Endothelial cell of umbilical vein (primary cell): ENCODE measurements around the gene SNX9. TPM values are rescaled to one million over a fixed set of nuclear protein-coding genes. Genes with fewer than 3 reads are reported as not detected.
"Not testable (repeated sequence)": the region's sequence is repeated elsewhere in the genome, so short reads cannot be mapped to it uniquely, and the experiment has no call there.

Experiments
- BruUV-seq: library from RNA; stranded (reverse); fragments of 400-500 nt; replicated peaks from 2 replicates; lab custom pipeline; 2021; lab: Mats Ljungman, UMichigan
- CTCF ChIA-PET: fragments of 300-600, 350-600 bp; sonication (Branson Sonifier 250); formaldehyde crosslinking; loops from one replicate; lab custom pipeline; 2021; ENCODE audit warnings: antibody characterized with exemption, inconsistent platforms; lab: Charles Lee
- POLR2A ChIA-PET: fragments of 300-600, 350-600 bp; sonication (Branson Sonifier 250); formaldehyde crosslinking; loops from one replicate; lab custom pipeline; 2021; ENCODE audit warnings: antibody characterized with exemption, inconsistent platforms; lab: Charles Lee
- DNase-seq: peaks from one replicate; pipeline ENCODE4 v3.0.0-alpha.2; 2011; ENCODE audit warnings: low read depth, low spot score
- FAIRE-seq: peaks from 2 replicates; lab custom pipeline; 2011; peaks lifted over from hg19 to GRCh38; lab: Jason Lieb, UNC
- H2AFZ ChIP-seq: 2 replicates; pipeline ENCODE4 v1.6.0; 2012; ENCODE audit warnings: low read depth, low read length, control low read depth, inconsistent platforms
- H3K27ac ChIP-seq: 2 replicates; pipeline ENCODE4 v1.5.1; 2011; ENCODE audit warnings: low read depth, mild to moderate bottlenecking, control low read depth, low read length, moderate library complexity; ENCODE audit not compliant: insufficient read depth
- H3K27me3 ChIP-seq, 2 experiments: 2 replicates each; pipeline versions ENCODE4 v1.6.0 to v1.6.1; 2011; ENCODE audit warnings: low read length in 2 of 2, mixed read lengths in 1 of 2; ENCODE audit not compliant: control insufficient read depth in 2 of 2, insufficient read depth in 2 of 2
- H3K36me3 ChIP-seq, 2 experiments: 2 replicates in 1 of 2; 3 replicates in 1 of 2; pipeline ENCODE4 v1.5.1; 2011; ENCODE audit warnings: low read length in 2 of 2, mild to moderate bottlenecking in 1 of 2, moderate library complexity in 1 of 2; ENCODE audit not compliant: control insufficient read depth in 2 of 2, insufficient read depth in 2 of 2; ENCODE audit errors: extremely low read depth in 1 of 2
- H3K4me1 ChIP-seq: 3 replicates; pipeline ENCODE4 v1.5.1; 2011; ENCODE audit warnings: mild to moderate bottlenecking, low read length; ENCODE audit not compliant: control insufficient read depth, insufficient read depth; ENCODE audit errors: extremely low read depth
- H3K4me2 ChIP-seq: 2 replicates; pipeline ENCODE4 v1.6.1; 2011; ENCODE audit warnings: low read length, control low read depth, mixed read lengths; ENCODE audit not compliant: insufficient read depth
- H3K4me3 ChIP-seq, 3 experiments: fragments of 200-600 bp in 1 of 3; sonication (generic), shearing (Covaris generic) in 1 of 3; replicated peaks in 1 of 3; 2 replicates each; pipeline ENCODE4 v1.5.1; 2011 to 2016; ENCODE audit warnings: control low read depth in 3 of 3, low read length in 3 of 3, mild to moderate bottlenecking in 2 of 3, inconsistent platforms in 1 of 3, low read depth in 1 of 3, moderate library complexity in 1 of 3; ENCODE audit not compliant: insufficient read depth in 1 of 3
- H3K79me2 ChIP-seq: 2 replicates; pipeline ENCODE4 v1.6.0; 2012; ENCODE audit warnings: low read length, inconsistent platforms; ENCODE audit not compliant: control insufficient read depth, insufficient read depth
- H3K9ac ChIP-seq: replicated peaks from 2 replicates; pipeline ENCODE3; 2011; ENCODE audit warnings: low read length, control low read depth; ENCODE audit not compliant: insufficient read depth; ENCODE audit errors: extremely low read depth
- H3K9me1 ChIP-seq: replicated peaks from 3 replicates; pipeline ENCODE4 v1.6.0; 2011; ENCODE audit warnings: mild to moderate bottlenecking, low read length; ENCODE audit not compliant: control insufficient read depth, insufficient read depth; ENCODE audit errors: extremely low read depth
- H3K9me3 ChIP-seq: replicated peaks from 2 replicates; pipeline ENCODE4 v1.5.1; 2012; ENCODE audit warnings: low read length, inconsistent platforms; ENCODE audit not compliant: control insufficient read depth, insufficient read depth
- H4K20me1 ChIP-seq: replicated peaks from 2 replicates; pipeline ENCODE3; 2011; ENCODE audit warnings: mild to moderate bottlenecking, low read length; ENCODE audit not compliant: control insufficient read depth, insufficient read depth; ENCODE audit errors: extremely low read depth
- GATA2 ChIP-seq: IDR thresholded peaks from 2 replicates; pipeline ENCODE4 v1.7.0; 2011; ENCODE audit warnings: low read depth, mild to moderate bottlenecking, moderate library complexity, mixed read lengths, low read length; ENCODE audit not compliant: insufficient read length, insufficient read depth
- JUN ChIP-seq: IDR thresholded peaks from 2 replicates; pipeline ENCODE4 v1.6.1; 2011; ENCODE audit warnings: borderline replicate concordance, low read depth; ENCODE audit not compliant: insufficient read length, insufficient read depth
- POLR2A ChIP-seq: IDR thresholded peaks from 2 replicates; pipeline ENCODE4 v1.6.1; 2012; ENCODE audit warnings: low read depth, mild to moderate bottlenecking, control low read depth, low read length
- POLR2AphosphoS5 ChIP-seq: IDR thresholded peaks from 2 replicates; pipeline ENCODE4 v1.6.1; 2012; ENCODE audit warnings: low read depth, mild to moderate bottlenecking, control low read depth, low read length, moderate library complexity; ENCODE audit not compliant: insufficient read depth
- dilution Hi-C: fragments of 300-500 bp; cut with MboI; formaldehyde crosslinking; loops from one replicate; pipeline ENCODE4 v1.15.0; 2019; ENCODE audit warnings: low sequenced_read_pairs; ENCODE audit not compliant: extremely low pct_ligation_motif_present
- intact Hi-C: fragments of 100-400 bp; cut with micrococcal nuclease; formaldehyde crosslinking; loops from one replicate; pipeline ENCODE4 v1.10.0; 2022
- polyA plus RNA-seq, 4 experiments: library from polyadenylated mRNA; depleted of rRNA in 3 of 4; stranded (reverse) in 3 of 4; unstranded in 1 of 4; fragments of >200 nt; gene quantifications; 2 replicates each; pipeline versions ENCODE4 v1.2.1 to v1.2.3, GENCODE V29; 2011 to 2012; ENCODE audit warnings: missing spikeins in 1 of 4
- total RNA-seq: library from RNA; stranded (reverse); gene quantifications from 2 replicates; pipeline ENCODE4 v1.2.3, GENCODE V29; 2021
- TF ChIP-seq, protein P1 (sequence below): IDR thresholded peaks from 2 replicates; pipeline ENCODE4 v1.6.1; 2011; ENCODE audit not compliant: insufficient read depth, insufficient read length

Gene SNX9
- total and polyA plus RNA-seq, 2 donors (not counting 3 experiments of a cell fraction or from before 2014, with no cell fraction given), result 27.5 to 54.5 TPM

GRCh38 chr6:157792671-157793070 lies 30.4 kb upstream of the SNX9 start:
- H3K9me3 ChIP-seq, result no peaks in the 10 kb centered on the region
- no peaks in the 10 kb centered on the region for H4K20me1 ChIP-seq
- no TSS peak for BruUV-seq
- dilution Hi-C loops (no loop called here), intact Hi-C loops (no loop called here)
- H3K9ac ChIP-seq, result no peak overlapping the region
- peaks cover 0 to 3% of the 10 kb centered on the region in 2 experiments for H3K27me3 ChIP-seq
- ChIA-PET CTCF (interaction anchor here (1.0 to 1.4 kb wide), 3 partner anchors 15 to 81 kb away, joined by 3 to 7 read pairs (median 4); no protein-coding TSS in a partner anchor), POLR2A (no interaction called here)
- no peak overlapping the region for H3K4me3 ChIP-seq
- TF ChIP-seq JUN (no peak), GATA2 (no peak), POLR2A (no peak), POLR2AphosphoS5 (no peak)
- TF ChIP-seq, protein P1, sequence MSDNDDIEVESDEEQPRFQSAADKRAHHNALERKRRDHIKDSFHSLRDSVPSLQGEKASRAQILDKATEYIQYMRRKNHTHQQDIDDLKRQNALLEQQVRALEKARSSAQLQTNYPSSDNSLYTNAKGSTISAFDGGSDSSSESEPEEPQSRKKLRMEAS, result no peak
- no peaks in the 10 kb centered on the region for H3K36me3 ChIP-seq
- H3K4me1 ChIP-seq, result peaks cover 14% of the 10 kb centered on the region
- H2AFZ ChIP-seq, result peak overlapping the region; percentile 75
- peak; percentile 65 for FAIRE-seq
- H3K27ac ChIP-seq, result no peak overlapping the region
- H3K4me2 ChIP-seq, result peak overlapping the region; percentile 8
- DNase-seq, result peak; percentile 61
- no peaks in the 10 kb centered on the region for H3K79me2 ChIP-seq
- H3K9me1 ChIP-seq, result no peaks in the 10 kb centered on the region

DNA sequence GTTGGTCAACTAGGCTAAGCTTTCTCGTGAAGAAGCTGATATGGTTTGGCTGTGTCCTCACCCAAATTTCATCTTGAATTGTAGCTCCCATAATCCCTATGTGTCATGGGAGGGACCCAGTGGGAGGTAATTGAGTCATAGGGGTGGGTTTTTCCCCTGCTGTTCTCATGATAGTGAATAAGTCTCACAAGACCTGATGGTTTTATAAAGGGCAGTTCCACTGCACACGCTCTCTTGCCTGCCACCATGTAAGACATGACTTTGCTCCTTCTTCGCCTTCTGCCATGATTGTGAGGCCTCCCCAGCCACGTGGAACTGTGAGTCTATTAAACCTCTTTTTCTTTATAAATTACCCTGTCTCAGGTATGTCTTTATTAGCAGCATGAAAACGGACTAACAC lies 29.0 kb upstream of the SNX9 start:
- H3K9me3 ChIP-seq, DNase-seq, H2AFZ ChIP-seq, POLR2A ChIA-PET, H3K9me1 ChIP-seq, H3K79me2 ChIP-seq, H3K9ac ChIP-seq, H3K27ac ChIP-seq, H3K4me2 ChIP-seq, H3K36me3 ChIP-seq, FAIRE-seq, BruUV-seq, H3K27me3 ChIP-seq, dilution Hi-C loops, H3K4me3 ChIP-seq, intact Hi-C loops, H4K20me1 ChIP-seq: not testable (repeated sequence)
- H3K4me1 ChIP-seq, result peaks cover 14% of the 10 kb centered on the region
- CTCF ChIA-PET, result interaction anchor here (0.7 kb wide), 1 partner anchor 37 kb away, joined by 4 read pairs; no protein-coding TSS in a partner anchor
